ENCODE measurements around the gene PKMYT1. TPM values are rescaled to one million over a fixed set of nuclear protein-coding genes. Genes with fewer than 3 reads are reported as not detected.

PKMYT1 gene
- total and polyA plus RNA-seq, 2 donors (not counting 1 experiment from before 2014, with no cell fraction given): 1.2 to 2.7 TPM

DNA sequence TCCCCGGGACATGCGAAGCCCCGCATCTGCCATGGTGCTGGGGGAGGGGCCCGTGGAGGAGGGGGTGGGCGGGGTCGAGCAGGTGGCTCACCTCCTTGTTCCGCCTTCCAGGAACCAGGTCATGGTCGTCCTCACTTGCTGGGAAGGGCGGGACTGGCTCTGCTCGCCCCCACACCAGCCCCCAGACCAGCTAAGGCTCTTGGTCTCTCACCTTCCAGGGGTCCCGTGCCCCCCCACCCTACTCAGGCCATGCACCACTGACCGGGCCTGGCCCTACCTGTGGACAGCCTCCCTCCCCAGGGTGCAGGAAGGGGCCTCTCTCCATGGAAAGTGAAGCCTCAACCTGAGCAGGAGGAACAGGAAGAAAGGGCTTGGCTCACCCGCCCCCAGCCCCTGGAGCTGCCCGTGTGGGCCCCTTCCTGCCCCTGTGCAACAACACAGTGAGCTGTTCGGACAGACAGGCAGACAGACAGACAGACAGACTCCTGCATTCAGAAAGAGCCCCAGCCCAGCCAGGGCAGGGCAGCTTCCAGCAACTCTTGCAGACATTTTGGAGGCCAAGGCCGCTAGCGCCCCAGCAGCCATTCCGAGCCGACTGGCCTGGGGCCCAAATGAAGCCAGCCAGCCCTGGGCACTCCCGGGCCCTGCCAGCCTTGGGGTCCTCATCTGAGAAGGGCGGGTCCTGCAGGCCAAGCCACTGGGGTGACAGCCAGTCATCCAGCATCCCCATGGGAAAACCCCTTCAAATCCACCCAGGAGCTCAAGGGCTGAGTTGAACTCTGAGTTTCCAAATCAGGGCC lies 24.3 kb downstream of the PKMYT1 start:
- H3K27me3 ChIP-seq (ENCODE audit: control insufficient read depth, insufficient read depth, low read length): peaks cover 7% of the 10 kb centered on the region
- no peak overlapping the region for H2AFZ ChIP-seq (ENCODE audit: low read length)
- no peaks in the 10 kb centered on the region for H3K79me2 ChIP-seq (ENCODE audit: control insufficient read depth, insufficient read depth, low read length)
- H3K4me3 ChIP-seq (replicated peaks in 1 of 4; ENCODE audit: control extremely low read depth in 1 of 4, insufficient read depth in 1 of 4, low read depth in 3 of 4, low read length in 4 of 4): no peak overlapping the region
- H3K9me3 ChIP-seq (ENCODE audit: control insufficient read depth, insufficient read depth, low read depth, low read length): no peaks in the 10 kb centered on the region
- H3K4me1 ChIP-seq (ENCODE audit: control insufficient read depth, extremely low read depth, insufficient read depth, low read length): no peaks in the 10 kb centered on the region
- no peaks in the 10 kb centered on the region for H3K36me3 ChIP-seq (ENCODE audit: control insufficient read depth, insufficient read depth, low read length)
- no peak overlapping the region for H3K4me2 ChIP-seq (ENCODE audit: extremely low read depth, insufficient read depth, low read length)
- no peak for DNase-seq (ENCODE audit: low read depth in 2 of 2)
- no peak for TF ChIP-seq EZH2 (IDR thresholded peaks at IDR 0.05; ENCODE audit: low read length, missing control alignments)
- TF ChIP-seq, protein P1, sequence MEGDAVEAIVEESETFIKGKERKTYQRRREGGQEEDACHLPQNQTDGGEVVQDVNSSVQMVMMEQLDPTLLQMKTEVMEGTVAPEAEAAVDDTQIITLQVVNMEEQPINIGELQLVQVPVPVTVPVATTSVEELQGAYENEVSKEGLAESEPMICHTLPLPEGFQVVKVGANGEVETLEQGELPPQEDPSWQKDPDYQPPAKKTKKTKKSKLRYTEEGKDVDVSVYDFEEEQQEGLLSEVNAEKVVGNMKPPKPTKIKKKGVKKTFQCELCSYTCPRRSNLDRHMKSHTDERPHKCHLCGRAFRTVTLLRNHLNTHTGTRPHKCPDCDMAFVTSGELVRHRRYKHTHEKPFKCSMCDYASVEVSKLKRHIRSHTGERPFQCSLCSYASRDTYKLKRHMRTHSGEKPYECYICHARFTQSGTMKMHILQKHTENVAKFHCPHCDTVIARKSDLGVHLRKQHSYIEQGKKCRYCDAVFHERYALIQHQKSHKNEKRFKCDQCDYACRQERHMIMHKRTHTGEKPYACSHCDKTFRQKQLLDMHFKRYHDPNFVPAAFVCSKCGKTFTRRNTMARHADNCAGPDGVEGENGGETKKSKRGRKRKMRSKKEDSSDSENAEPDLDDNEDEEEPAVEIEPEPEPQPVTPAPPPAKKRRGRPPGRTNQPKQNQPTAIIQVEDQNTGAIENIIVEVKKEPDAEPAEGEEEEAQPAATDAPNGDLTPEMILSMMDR (conservative IDR thresholded peaks at IDR 0.05 in 1 of 2, IDR thresholded peaks at IDR 0.05 in 1 of 2; ENCODE audit: low read depth in 1 of 2, low read length in 2 of 2): no peak
- no peak overlapping the region for H3K9ac ChIP-seq (ENCODE audit: insufficient read depth, low read length)
- H4K20me1 ChIP-seq (ENCODE audit: control insufficient read depth, extremely low read depth, insufficient read depth, low read length): no peaks in the 10 kb centered on the region
- no peak overlapping the region for H3K27ac ChIP-seq (ENCODE audit: insufficient read depth, low read length)

DNA sequence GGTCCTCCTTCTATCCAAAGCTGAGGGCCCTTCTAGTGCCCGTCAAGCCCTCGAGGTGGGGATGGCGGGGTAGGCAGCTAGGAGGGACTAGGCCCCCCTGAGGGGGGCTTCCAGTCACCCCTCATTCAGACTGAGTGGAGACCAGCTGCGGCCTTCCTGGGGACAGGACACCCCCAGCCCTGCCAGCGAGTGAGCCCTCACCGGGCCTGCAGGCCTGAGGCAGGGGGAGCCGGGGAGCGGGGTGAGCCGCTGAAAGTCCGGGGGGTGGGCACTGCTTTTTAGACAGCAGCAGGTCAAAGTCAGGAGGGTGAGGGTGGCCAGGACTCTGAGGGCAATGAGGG lies 24.8 kb downstream of the PKMYT1 start:
- H4K20me1 ChIP-seq (ENCODE audit: control insufficient read depth, extremely low read depth, insufficient read depth, low read length): no peaks in the 10 kb centered on the region
- H3K4me3 ChIP-seq (replicated peaks in 1 of 4; ENCODE audit: control extremely low read depth in 1 of 4, insufficient read depth in 1 of 4, low read depth in 3 of 4, low read length in 4 of 4): no peak overlapping the region
- no peak overlapping the region for H3K9ac ChIP-seq (ENCODE audit: insufficient read depth, low read length)
- H3K36me3 ChIP-seq (ENCODE audit: control insufficient read depth, insufficient read depth, low read length): no peaks in the 10 kb centered on the region
- H3K27ac ChIP-seq (ENCODE audit: insufficient read depth, low read length): no peak overlapping the region
- no peak overlapping the region for H3K4me2 ChIP-seq (ENCODE audit: extremely low read depth, insufficient read depth, low read length)
- no peak overlapping the region for H2AFZ ChIP-seq (ENCODE audit: low read length)
- no peaks in the 10 kb centered on the region for H3K4me1 ChIP-seq (ENCODE audit: control insufficient read depth, extremely low read depth, insufficient read depth, low read length)
- TF ChIP-seq EZH2 (IDR thresholded peaks at IDR 0.05; ENCODE audit: low read length, missing control alignments): no peak
- TF ChIP-seq, protein P1 (conservative IDR thresholded peaks at IDR 0.05 in 1 of 2, IDR thresholded peaks at IDR 0.05 in 1 of 2; ENCODE audit: low read depth in 1 of 2, low read length in 2 of 2): no peak
- peaks cover 7% of the 10 kb centered on the region for H3K27me3 ChIP-seq (ENCODE audit: control insufficient read depth, insufficient read depth, low read length)
- H3K9me3 ChIP-seq (ENCODE audit: control insufficient read depth, insufficient read depth, low read depth, low read length): no peaks in the 10 kb centered on the region
- DNase-seq (ENCODE audit: low read depth in 2 of 2): no peak
- no peaks in the 10 kb centered on the region for H3K79me2 ChIP-seq (ENCODE audit: control insufficient read depth, insufficient read depth, low read length)

DNA sequence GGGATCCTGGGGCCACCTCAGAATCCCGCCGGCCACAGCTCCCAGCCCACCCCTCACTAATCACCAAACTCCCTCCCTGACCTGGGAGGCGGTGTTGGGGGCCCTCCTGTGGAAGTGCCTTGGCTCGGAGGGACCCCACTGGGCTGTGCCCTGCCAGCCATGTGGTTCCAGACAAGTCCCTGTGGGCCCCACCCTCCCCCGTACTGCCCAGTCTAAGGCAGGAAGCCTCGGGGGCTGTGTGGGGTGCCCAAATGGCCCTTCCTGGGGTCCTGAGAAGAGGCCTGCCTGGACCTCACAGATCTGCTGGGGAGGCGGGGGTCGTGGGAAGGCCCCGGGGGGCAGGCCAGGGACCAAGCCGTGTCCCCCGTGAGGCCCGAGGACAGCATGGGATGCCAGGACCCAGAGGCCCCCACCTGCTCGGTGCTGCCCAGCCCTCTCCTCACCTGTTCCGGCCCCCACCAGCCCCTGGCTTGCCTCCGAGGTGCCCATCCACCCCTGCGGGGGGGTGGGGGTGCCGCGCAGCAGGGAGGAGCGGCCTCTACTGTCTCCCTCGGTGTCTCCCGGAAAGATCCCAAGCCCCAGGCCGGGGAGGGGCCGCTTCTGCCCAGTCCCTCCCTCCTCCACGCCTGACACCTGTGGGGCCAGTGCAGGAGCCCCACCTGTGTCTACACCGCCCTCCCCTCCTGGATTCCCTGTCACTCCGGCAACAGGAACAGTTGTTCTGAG lies 25.4 kb downstream of the PKMYT1 start:
- TF ChIP-seq EZH2 (IDR thresholded peaks at IDR 0.05; ENCODE audit: low read length, missing control alignments): no peak
- TF ChIP-seq, protein P1 (conservative IDR thresholded peaks at IDR 0.05 in 1 of 2, IDR thresholded peaks at IDR 0.05 in 1 of 2; ENCODE audit: low read depth in 1 of 2, low read length in 2 of 2): no peak
- no peaks in the 10 kb centered on the region for H4K20me1 ChIP-seq (ENCODE audit: control insufficient read depth, extremely low read depth, insufficient read depth, low read length)
- H3K27ac ChIP-seq (ENCODE audit: insufficient read depth, low read length): no peak overlapping the region
- peaks cover 1% of the 10 kb centered on the region for H3K36me3 ChIP-seq (ENCODE audit: control insufficient read depth, insufficient read depth, low read length)
- H3K79me2 ChIP-seq (ENCODE audit: control insufficient read depth, insufficient read depth, low read length): no peaks in the 10 kb centered on the region
- no peak overlapping the region for H2AFZ ChIP-seq (ENCODE audit: low read length)
- H3K9me3 ChIP-seq (ENCODE audit: control insufficient read depth, insufficient read depth, low read depth, low read length): no peaks in the 10 kb centered on the region
- H3K9ac ChIP-seq (ENCODE audit: insufficient read depth, low read length): no peak overlapping the region
- no peak overlapping the region for H3K4me3 ChIP-seq (replicated peaks in 1 of 4; ENCODE audit: control extremely low read depth in 1 of 4, insufficient read depth in 1 of 4, low read depth in 3 of 4, low read length in 4 of 4)
- peaks cover 7% of the 10 kb centered on the region for H3K27me3 ChIP-seq (ENCODE audit: control insufficient read depth, insufficient read depth, low read length)
- no peak overlapping the region for H3K4me2 ChIP-seq (ENCODE audit: extremely low read depth, insufficient read depth, low read length)
- no peaks in the 10 kb centered on the region for H3K4me1 ChIP-seq (ENCODE audit: control insufficient read depth, extremely low read depth, insufficient read depth, low read length)
- no peak for DNase-seq (ENCODE audit: low read depth in 2 of 2)
